K562 (cell line): ENCODE data around the gene TBC1D1. TPM values are rescaled to one million over a fixed set of nuclear protein-coding genes. Genes with fewer than 3 reads are reported as not detected.

ENCODE experiments used
- DMBX1 ChIP-seq: fragments of 250-450 bp; sonication (Bioruptor Pico); IDR thresholded peaks from 2 replicates; pipeline ENCODE4 v1.8.0; 2022; ENCODE audit warnings: inconsistent platforms, mild to moderate bottlenecking, moderate library complexity, borderline replicate concordance
- ETV5 ChIP-seq: sonication (generic); formaldehyde crosslinking; IDR thresholded peaks from 2 replicates; pipeline ENCODE4 v1.4.0; 2020; ENCODE audit warnings: low read depth, mild to moderate bottlenecking, missing genetic modification reagents
- GATA2 ChIP-seq: sonication (generic); formaldehyde crosslinking; IDR thresholded peaks from 2 replicates; pipeline ENCODE4 v1.4.0; 2020; ENCODE audit warnings: mild to moderate bottlenecking, missing genetic modification reagents
- HMG20A ChIP-seq: fragments of 450-650 bp; formaldehyde crosslinking; conservative IDR thresholded peaks from 2 replicates; pipeline ENCODE4 v1.4.0; 2020; ENCODE audit warnings: mild to moderate bottlenecking, mixed read lengths
- KDM1A ChIP-seq, 2 experiments: fragments of 450-650 bp; IDR thresholded peaks; 2 replicates each; pipeline ENCODE4 v1.6.1; 2016; ENCODE audit warnings: mild to moderate bottlenecking in 2 of 2
- KLF16 ChIP-seq: IDR thresholded peaks from 2 replicates; pipeline ENCODE4 v1.6.1; 2016; ENCODE audit warnings: antibody characterized with exemption
- L3MBTL2 ChIP-seq: fragments of 450-650 bp; IDR thresholded peaks from 2 replicates; pipeline ENCODE4 v1.6.1; 2016; ENCODE audit warnings: mild to moderate bottlenecking, moderate library complexity
- LCOR ChIP-seq: sonication (generic); formaldehyde crosslinking; IDR thresholded peaks from 2 replicates; pipeline ENCODE4 v1.8.0; 2022; ENCODE audit warnings: mild to moderate bottlenecking, missing genetic modification reagents
- MCM2 ChIP-seq: fragments of 450-650 bp; IDR thresholded peaks from 2 replicates; pipeline ENCODE4 v1.6.1; 2017; ENCODE audit warnings: low read depth, mild to moderate bottlenecking
- MEIS2 ChIP-seq: fragments of 450-650 bp; IDR thresholded peaks from 2 replicates; pipeline ENCODE4 v1.6.1; 2014; ENCODE audit warnings: mild to moderate bottlenecking; ENCODE audit not compliant: partially characterized antibody
- NFXL1 ChIP-seq: fragments of 450-650 bp; formaldehyde crosslinking; IDR thresholded peaks from 2 replicates; pipeline ENCODE4 v1.4.0; 2021; ENCODE audit warnings: mild to moderate bottlenecking
- NR4A1 ChIP-seq, 2 experiments: fragments of 250-450 bp in 1 of 2; fragments of 450-650 bp in 1 of 2; sonication (Bioruptor Pico) in 1 of 2; IDR thresholded peaks; 2 replicates each; pipeline versions ENCODE4 v1.4.0 to v1.6.1; 2016 to 2020; ENCODE audit warnings: mild to moderate bottlenecking in 2 of 2, missing compliant biosample characterization in 1 of 2, missing genetic modification characterization in 1 of 2, moderate library complexity in 1 of 2
- POLR2AphosphoS2 ChIP-seq: IDR thresholded peaks from 2 replicates; pipeline ENCODE4 v1.6.1; 2012; ENCODE audit warnings: low read length, improper control_type of control experiment
- POLR2H ChIP-seq: IDR thresholded peaks from 2 replicates; pipeline ENCODE4 v1.6.1; 2016; ENCODE audit warnings: missing genetic modification characterization, low read depth, mild to moderate bottlenecking, control low read depth, missing compliant biosample characterization, moderate library complexity
- RCOR1 ChIP-seq, 2 experiments: IDR thresholded peaks; 2 replicates each; pipeline ENCODE4 v1.6.1; 2012; ENCODE audit warnings: low read depth in 2 of 2, low read length in 2 of 2, borderline replicate concordance in 1 of 2, improper control_type of control experiment in 1 of 2
- ZFP36 ChIP-seq: fragments of 150-350 bp; IDR thresholded peaks from 2 replicates; pipeline ENCODE4 v1.6.1; 2018; ENCODE audit warnings: low read length, low read depth; ENCODE audit not compliant: partially characterized antibody
- ZMIZ1 ChIP-seq, 2 experiments: fragments of 150-350 bp in 1 of 2; IDR thresholded peaks; 2 replicates each; pipeline ENCODE4 v1.6.1; 2012 to 2016; ENCODE audit warnings: low read depth in 2 of 2, low read length in 2 of 2, mild to moderate bottlenecking in 1 of 2, moderate library complexity in 1 of 2
- ZNF134 ChIP-seq: fragments of 250-450 bp; sonication (Bioruptor Pico); conservative IDR thresholded peaks from 2 replicates; pipeline ENCODE4 v1.4.0; 2020
- ZNF212 ChIP-seq: fragments of 450-650 bp; formaldehyde crosslinking; IDR thresholded peaks from 2 replicates; pipeline ENCODE4 v1.4.0; 2020; ENCODE audit warnings: mild to moderate bottlenecking
- ZNF584 ChIP-seq: fragments of 200-800 bp; sonication (Bioruptor generic); IDR thresholded peaks from 2 replicates; pipeline ENCODE4 v1.6.1; 2016; ENCODE audit warnings: low read depth, mild to moderate bottlenecking, missing genetic modification characterization, missing compliant biosample characterization
- ZNF589 ChIP-seq: fragments of 200-800 bp; sonication (Bioruptor generic); IDR thresholded peaks from 2 replicates; pipeline ENCODE4 v1.6.1; 2016; ENCODE audit warnings: low read depth, missing genetic modification characterization, missing compliant biosample characterization
- ZNF644 ChIP-seq: fragments of 200-800 bp; sonication (Bioruptor generic); IDR thresholded peaks from 2 replicates; pipeline ENCODE4 v1.6.1; 2016; ENCODE audit warnings: low read depth, missing genetic modification characterization, missing compliant biosample characterization
- polyA plus RNA-seq, 8 experiments: library from polyadenylated mRNA; depleted of rRNA in 4 of 8; stranded (reverse) in 5 of 8; unstranded in 3 of 8; fragments of >200 nt; fragmentation: Nextera tagmentation in 2 of 8; fragmentation: Illumina TruSeq in 1 of 8; extraction: Ambion mirVana in 2 of 8; extraction: Trizol in 1 of 8; gene quantifications; 2 replicates each; pipeline versions ENCODE4 v1.2.1 to v1.2.3, GENCODE V29; 2011 to 2014; ENCODE audit warnings: inconsistent platforms in 1 of 8, missing spikeins in 1 of 8
- total RNA-seq, 7 experiments: library from RNA; depleted of rRNA in 6 of 7; stranded (reverse); fragments of >200 nt in 6 of 7; fragmentation: Illumina TruSeq in 2 of 7; extraction: Trizol in 2 of 7; gene quantifications; 2 replicates each; pipeline versions ENCODE4 v1.2.1 to v1.2.3, GENCODE V29; 2011 to 2021; ENCODE audit warnings: low replicate concordance in 1 of 7
- TF ChIP-seq, protein P1 (sequence below): sonication (generic); formaldehyde crosslinking; IDR thresholded peaks from 2 replicates; pipeline ENCODE4 v1.8.0; 2022; ENCODE audit warnings: missing genetic modification reagents, mild to moderate bottlenecking, moderate library complexity, borderline replicate concordance
- TF ChIP-seq, protein P2 (sequence below), 2 experiments: fragments of 450-650 bp; conservative IDR thresholded peaks; 2 replicates each; pipeline ENCODE4 v1.6.1; 2017; ENCODE audit warnings: mild to moderate bottlenecking in 2 of 2, moderate library complexity in 2 of 2

TBC1D1 gene
- total and polyA plus RNA-seq, 9 of the 15 experiments (the other 6 are each of a cell fraction or from before 2014, with no cell fraction given): 0.59 to 14.2 (median 8.8) TPM

GRCh38 chr4:38094419-38094818 is 203.5 kb downstream of the TBC1D1 start (continued):
- TF ChIP-seq NR4A1 (CRISPR knock-in tag; IDR thresholded peaks at IDR 0.05) (no peak), NR4A1 (tag; IDR thresholded peaks at IDR 0.05) (peak; percentile 77), ZMIZ1 (IDR thresholded peaks at IDR 0.05; ENCODE audit: low read depth in 2 of 2, low read length in 2 of 2) (peak in 1 of 2 experiments; percentile 37; a peak in 1 of 4 replicates), KLF16 (peak; percentile 89), ETV5 (CRISPR knock-in tag) (peak; percentile 62), LCOR (CRISPR knock-in tag) (peak; percentile 78; the same call in 1 of the 2 replicates), ZFP36 (no peak), ZNF589 (CRISPR knock-in tag) (0 out of 2 replicates have a peak, but pooled peaks have one; percentile 29), ZNF584 (0 out of 2 replicates have a peak, but pooled peaks have one; percentile 55), MEIS2 (no peak), GATA2 (CRISPR knock-in tag) (peak; percentile 86), NFXL1 (CRISPR knock-in tag) (no peak), POLR2AphosphoS2 (no peak), ZNF134 (CRISPR knock-in tag) (peak; percentile 41; the same call in 1 of the 2 replicates), ZNF212 (CRISPR knock-in tag) (no peak), RCOR1 (IDR thresholded peaks at IDR 0.05; ENCODE audit: borderline replicate concordance in 1 of 2, low read depth in 2 of 2, low read length in 2 of 2) (peak in 1 of 2 experiments; percentile 96; a peak in 2 of 4 replicates), HMG20A (CRISPR knock-in tag) (0 out of 2 replicates have a peak, but pooled peaks have one; percentile 28), KDM1A (IDR thresholded peaks at IDR 0.05) (peak; percentile 90 to 92), L3MBTL2 (no peak), POLR2H (tag) (no peak), MCM2 (no peak), DMBX1 (CRISPR knock-in tag) (peak; percentile 62; the same call in 1 of the 2 replicates), ZNF644 (0 out of 2 replicates have a peak, but pooled peaks have one; percentile 48)
- TF ChIP-seq, protein P1, sequence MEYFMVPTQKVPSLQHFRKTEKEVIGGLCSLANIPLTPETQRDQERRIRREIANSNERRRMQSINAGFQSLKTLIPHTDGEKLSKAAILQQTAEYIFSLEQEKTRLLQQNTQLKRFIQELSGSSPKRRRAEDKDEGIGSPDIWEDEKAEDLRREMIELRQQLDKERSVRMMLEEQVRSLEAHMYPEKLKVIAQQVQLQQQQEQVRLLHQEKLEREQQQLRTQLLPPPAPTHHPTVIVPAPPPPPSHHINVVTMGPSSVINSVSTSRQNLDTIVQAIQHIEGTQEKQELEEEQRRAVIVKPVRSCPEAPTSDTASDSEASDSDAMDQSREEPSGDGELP (CRISPR knock-in tag): peak; percentile 83
- TF ChIP-seq, protein P2, sequence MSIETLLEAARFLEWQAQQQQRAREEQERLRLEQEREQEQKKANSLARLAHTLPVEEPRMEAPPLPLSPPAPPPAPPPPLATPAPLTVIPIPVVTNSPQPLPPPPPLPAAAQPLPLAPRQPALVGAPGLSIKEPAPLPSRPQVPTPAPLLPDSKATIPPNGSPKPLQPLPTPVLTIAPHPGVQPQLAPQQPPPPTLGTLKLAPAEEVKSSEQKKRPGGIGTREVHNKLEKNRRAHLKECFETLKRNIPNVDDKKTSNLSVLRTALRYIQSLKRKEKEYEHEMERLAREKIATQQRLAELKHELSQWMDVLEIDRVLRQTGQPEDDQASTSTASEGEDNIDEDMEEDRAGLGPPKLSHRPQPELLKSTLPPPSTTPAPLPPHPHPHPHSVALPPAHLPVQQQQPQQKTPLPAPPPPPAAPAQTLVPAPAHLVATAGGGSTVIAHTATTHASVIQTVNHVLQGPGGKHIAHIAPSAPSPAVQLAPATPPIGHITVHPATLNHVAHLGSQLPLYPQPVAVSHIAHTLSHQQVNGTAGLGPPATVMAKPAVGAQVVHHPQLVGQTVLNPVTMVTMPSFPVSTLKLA (conservative IDR thresholded peaks at IDR 0.05): 0 out of 4 replicates have a peak, but pooled peaks of 1 of the 2 experiments have one; percentile 20
